Mesothelial cell of epicardium (in vitro differentiated cells): ENCODE results near the gene TLR6. TPM values are rescaled to one million over a fixed set of nuclear protein-coding genes. Genes with fewer than 3 reads are reported as not detected.

ENCODE experiments used
- DNase-seq, 2 experiments: peaks; one replicate each; pipeline ENCODE4 v3.0.0; 2021; ENCODE audit warnings: low spot score in 2 of 2; ENCODE audit not compliant: unreplicated experiment in 2 of 2
- H3K27ac Mint-ChIP-seq: 2 replicates; pipeline ENCODE4 v1.8.0; 2021; ENCODE audit warnings: mixed read lengths
- H3K27me3 Mint-ChIP-seq: 2 replicates; pipeline ENCODE4 v1.8.0; 2021; ENCODE audit warnings: low read depth, mixed read lengths
- H3K36me3 Mint-ChIP-seq: 2 replicates; pipeline ENCODE4 v1.8.0; 2021; ENCODE audit warnings: mixed read lengths
- H3K4me1 Mint-ChIP-seq: 2 replicates; pipeline ENCODE4 v1.8.0; 2021; ENCODE audit warnings: mixed read lengths
- H3K4me3 Mint-ChIP-seq: 2 replicates; pipeline ENCODE4 v1.8.0; 2021; ENCODE audit warnings: mild to moderate bottlenecking, moderate library complexity, mixed read lengths
- H3K9me3 Mint-ChIP-seq: 2 replicates; pipeline ENCODE4 v1.8.0; 2021; ENCODE audit warnings: mixed read lengths
- CTCF ChIP-seq: fragments of 200-600 bp; sonication (generic); IDR thresholded peaks from one replicate; pipeline ENCODE4 v1.5.0; 2021; ENCODE audit warnings: antibody characterized with exemption; ENCODE audit not compliant: unreplicated experiment
- total RNA-seq: library from RNA; stranded (reverse); gene quantifications from 3 replicates; pipeline ENCODE4 v1.2.1, GENCODE V29; 2021

The TLR6 gene
- total RNA-seq, 1 donor from 2014 or later = 0.98 TPM

- no peak for DNase-seq
- Mint-ChIP-seq H3K9me3 (peaks cover 10% of the 10 kb centered on the region), H3K27me3 (peaks cover 8% of the 10 kb centered on the region), H3K4me3 (no peak overlapping the region), H3K36me3 (no peaks in the 10 kb centered on the region), H3K4me1 (no peaks in the 10 kb centered on the region), H3K27ac (no peak overlapping the region)
- no peak for TF ChIP-seq CTCF
These were observed 65.6 kb downstream of the TLR6 start for GRCh38 chr4:38791010-38791409.

- no peaks in the 10 kb centered on the region for H3K4me1 Mint-ChIP-seq
- H3K36me3 Mint-ChIP-seq = no peaks in the 10 kb centered on the region
These were observed 68.3 kb downstream of the TLR6 start for GRCh38 chr4:38788317-38788716.

GRCh38 chr4:38787693-38788092 is 68.9 kb downstream of the TLR6 start:
- DNase-seq = no peak
- no peak overlapping the region for H3K27ac Mint-ChIP-seq
- no peak overlapping the region for H3K4me3 Mint-ChIP-seq
- peaks cover 9% of the 10 kb centered on the region for H3K27me3 Mint-ChIP-seq
- TF ChIP-seq CTCF = no peak
- peaks cover under 1% of the 10 kb centered on the region for H3K4me1 Mint-ChIP-seq
- peaks cover 6% of the 10 kb centered on the region for H3K9me3 Mint-ChIP-seq
- H3K36me3 Mint-ChIP-seq = no peaks in the 10 kb centered on the region

More at GRCh38 chr4:38788317-38788716, 68.3 kb downstream of the TLR6 start:
- H3K4me3 Mint-ChIP-seq = no peak overlapping the region
- no peak for TF ChIP-seq CTCF
- no peak overlapping the region for H3K27ac Mint-ChIP-seq
- peaks cover 8% of the 10 kb centered on the region for H3K27me3 Mint-ChIP-seq
- peaks cover 6% of the 10 kb centered on the region for H3K9me3 Mint-ChIP-seq
- DNase-seq = no peak

GRCh38 chr4:38785901-38786402 is 70.7 kb downstream of the TLR6 start:
- Mint-ChIP-seq H3K4me1 (peaks cover 1% of the 10 kb centered on the region), H3K36me3 (no peaks in the 10 kb centered on the region), H3K4me3 (no peak overlapping the region), H3K27ac (no peak overlapping the region), H3K9me3 (peaks cover 6% of the 10 kb centered on the region), H3K27me3 (peaks cover 10% of the 10 kb centered on the region)
- DNase-seq = no peak
- TF ChIP-seq CTCF = no peak

- no peak overlapping the region for H3K4me3 Mint-ChIP-seq
- peaks cover 1% of the 10 kb centered on the region for H3K4me1 Mint-ChIP-seq
- H3K36me3 Mint-ChIP-seq = no peaks in the 10 kb centered on the region
- no peak overlapping the region for H3K27ac Mint-ChIP-seq
- H3K27me3 Mint-ChIP-seq = peaks cover 9% of the 10 kb centered on the region
- TF ChIP-seq CTCF = no peak
- H3K9me3 Mint-ChIP-seq = peaks cover 6% of the 10 kb centered on the region
- DNase-seq = no peak
These were observed 71.4 kb downstream of the TLR6 start for GRCh38 chr4:38785041-38785790.
